GM12865 (cell line): Measurements from ENCODE around the gene PPP1R12A.
"Not testable (repeated sequence)": the region's sequence is repeated elsewhere in the genome, so short reads cannot be mapped to it uniquely, and the experiment has no call there.

Experiments
- DNase-seq: peaks from one replicate; pipeline ENCODE4 v3.0.0; 2010; ENCODE audit warnings: low read depth
- H3K4me3 ChIP-seq: 2 replicates; pipeline ENCODE4 v1.5.1; 2011; ENCODE audit warnings: mild to moderate bottlenecking, low read depth, low read length, control low read depth
- CTCF ChIP-seq: IDR thresholded peaks from 2 replicates; pipeline ENCODE4 v1.5.1; 2011; ENCODE audit warnings: low read length, control low read depth, low read depth, inconsistent platforms; ENCODE audit not compliant: insufficient read depth; ENCODE audit errors: missing control alignments

PPP1R12A gene

GRCh38 chr12:79884401-79885006 is 50.4 kb downstream of the PPP1R12A start:
- no peak overlapping the region for H3K4me3 ChIP-seq
- DNase-seq: no peak
- TF ChIP-seq CTCF: no peak

- no peak for TF ChIP-seq CTCF
- H3K4me3 ChIP-seq: no peak overlapping the region
- DNase-seq: no peak
Measured at GRCh38 chr12:79883216-79883615, 51.7 kb downstream of the PPP1R12A start.

GRCh38 chr12:79881351-79881750 is 53.5 kb downstream of the PPP1R12A start:
- DNase-seq: no peak
- no peak overlapping the region for H3K4me3 ChIP-seq
- no peak for TF ChIP-seq CTCF

GRCh38 chr12:79878506-79878905 is 56.4 kb downstream of the PPP1R12A start:
- DNase-seq, H3K4me3 ChIP-seq: not testable (repeated sequence)

- H3K4me3 ChIP-seq: no peak overlapping the region
- no peak for TF ChIP-seq CTCF
- DNase-seq: no peak
Measured at GRCh38 chr12:79877246-79877645, 57.7 kb downstream of the PPP1R12A start.

- no peak for TF ChIP-seq CTCF
- H3K4me3 ChIP-seq: no peak overlapping the region
- DNase-seq: no peak
Measured at GRCh38 chr12:79874665-79875064, 60.2 kb downstream of the PPP1R12A start.

- H3K4me3 ChIP-seq: no peak overlapping the region
- TF ChIP-seq CTCF: no peak
- DNase-seq: peak; percentile 30
Measured at GRCh38 chr12:79873201-79873600, 61.7 kb downstream of the PPP1R12A start.
